Small intestine (tissue), 7 donors: ENCODE measurements around the gene SUMF1. TPM values are rescaled to one million over a fixed set of nuclear protein-coding genes. Genes with fewer than 3 reads are reported as not detected.

Experiments used
- DNase-seq, 2 donors: peaks; one replicate each; pipeline versions ENCODE4 v3.0.0 to v3.0.0-alpha.2; 2013
- FAIRE-seq: peaks from 2 replicates; lab custom pipeline; 2012; peaks lifted over from hg19 to GRCh38; lab: Jason Lieb, UNC
- H3K27ac ChIP-seq, 3 donors: one replicate each; pipeline ENCODE4 v1.5.1; 2013; ENCODE audit warnings: low read length in 2 of 3, mild to moderate bottlenecking in 2 of 3, control low read depth in 1 of 3, inconsistent platforms in 1 of 3, low read depth in 1 of 3, moderate library complexity in 1 of 3
- H3K27me3 ChIP-seq, 3 donors: one replicate each; pipeline ENCODE4 v1.6.1; 2013; ENCODE audit warnings: low read length in 3 of 3, inconsistent platforms in 1 of 3; ENCODE audit not compliant: control insufficient read depth in 3 of 3, insufficient read depth in 3 of 3
- H3K36me3 ChIP-seq, 3 donors: one replicate each; pipeline ENCODE4 v1.6.1; 2013; ENCODE audit warnings: low read length in 3 of 3, inconsistent platforms in 1 of 3, low read depth in 1 of 3, mild to moderate bottlenecking in 1 of 3, moderate library complexity in 1 of 3; ENCODE audit not compliant: control insufficient read depth in 3 of 3, insufficient read depth in 2 of 3
- H3K4me1 ChIP-seq, 3 donors: one replicate each; pipeline ENCODE4 v1.6.1; 2013; ENCODE audit warnings: low read length in 2 of 3, inconsistent platforms in 1 of 3, low read depth in 1 of 3, mild to moderate bottlenecking in 1 of 3, moderate library complexity in 1 of 3; ENCODE audit not compliant: control insufficient read depth in 3 of 3, insufficient read depth in 2 of 3
- H3K4me3 ChIP-seq, 3 donors: one replicate each; pipeline ENCODE4 v1.5.1; 2013; ENCODE audit warnings: low read length in 3 of 3, control low read depth in 1 of 3, inconsistent platforms in 1 of 3, low read depth in 1 of 3, mild to moderate bottlenecking in 1 of 3, moderate library complexity in 1 of 3
- H3K9me3 ChIP-seq, 2 donors: one replicate each; pipeline ENCODE4 v1.6.1; 2013; ENCODE audit warnings: low read depth in 1 of 2, low read length in 1 of 2; ENCODE audit not compliant: control insufficient read depth in 2 of 2, insufficient read depth in 1 of 2
- WGBS, 3 donors: extraction: QIAGEN DNeasy Blood & Tissue Kit; methylation state at CpG; one replicate each; pipeline ENCODE4 v1.1.7; 2013; 5-methylcytosine and 5-hydroxymethylcytosine counted together
- polyA plus RNA-seq, 4 donors: library from polyadenylated mRNA; stranded (reverse) in 3 of 4; unstranded in 1 of 4; fragments of 200-250 nt in 3 of 4; fragments of 120-200 nt in 1 of 4; gene quantifications; one replicate each; pipeline versions ENCODE4 v1.2.1 to v1.2.3, GENCODE V29; 2013
- donor health status: healthy with polysubstance abuse.
- donor health status: control.
- donor health status: control.
- donor health status: Bipolar disorder and iron deficiency.
- donor health status: healthy.

SUMF1 gene
- polyA plus RNA-seq, 4 donors = 3.8 to 39.0 (median 14.4) TPM

GRCh38 chr3:4503050-4503449 is 36.0 kb upstream of the SUMF1 start:
- DNase-seq = no peak
- H3K4me3 ChIP-seq = no peak overlapping the region
- H3K27me3 ChIP-seq = no peaks in the 10 kb centered on the region
- H3K36me3 ChIP-seq = no peaks in the 10 kb centered on the region
- FAIRE-seq = no peak
- H3K27ac ChIP-seq = no peak overlapping the region
- WGBS, 3 donors = 67 to 89% (median 77%) methylated on average over 5 of the region's 5 CpGs
- peaks cover 3 to 15% (median 8%) of the 10 kb centered on the region in 3 donors for H3K4me1 ChIP-seq
- H3K9me3 ChIP-seq = no peaks in the 10 kb centered on the region

GRCh38 chr3:4501927-4502326 is 34.9 kb upstream of the SUMF1 start:
- H3K27me3 ChIP-seq = no peaks in the 10 kb centered on the region
- H3K36me3 ChIP-seq = no peaks in the 10 kb centered on the region
- FAIRE-seq (no peak), DNase-seq (no peak)
- peaks cover 3 to 15% (median 8%) of the 10 kb centered on the region in 3 donors for H3K4me1 ChIP-seq
- WGBS, 3 donors = 49 to 75% (median 66%) methylated on average over 9 of the region's 9 CpGs
- no peaks in the 10 kb centered on the region for H3K9me3 ChIP-seq
- no peak overlapping the region for H3K27ac ChIP-seq
- no peak overlapping the region for H3K4me3 ChIP-seq

- WGBS, 3 donors = 19 to 69% (median 38%) methylated on average over 3 of the region's 3 CpGs
- H3K4me1 ChIP-seq = peaks cover 3 to 15% (median 8%) of the 10 kb centered on the region in 3 donors
- DNase-seq = peak; percentile 50 to 67
These were observed 34.4 kb upstream of the SUMF1 start for GRCh38 chr3:4501437-4501836.

GRCh38 chr3:4498446-4498845 is 31.4 kb upstream of the SUMF1 start:
- FAIRE-seq (no peak), DNase-seq (no peak)
- H3K36me3 ChIP-seq = no peaks in the 10 kb centered on the region
- H3K4me3 ChIP-seq = no peak overlapping the region
- H3K27ac ChIP-seq = no peak overlapping the region
- H3K9me3 ChIP-seq = no peaks in the 10 kb centered on the region
- WGBS, 3 donors = 73 to 87% (median 78%) methylated on average over 5 of the region's 5 CpGs
- peaks cover 0 to 22% (median 0%) of the 10 kb centered on the region in 3 donors for H3K27me3 ChIP-seq
- peaks cover 6 to 10% (median 9%) of the 10 kb centered on the region in 3 donors for H3K4me1 ChIP-seq

More at GRCh38 chr3:4501437-4501836, 34.4 kb upstream of the SUMF1 start:
- Histone ChIP-seq H3K4me3 (no peak overlapping the region), H3K9me3 (no peaks in the 10 kb centered on the region), H3K36me3 (no peaks in the 10 kb centered on the region), H3K27me3 (no peaks in the 10 kb centered on the region), H3K27ac (peak overlapping the region in 1 of 3 donors; percentile 12)
- FAIRE-seq = no peak

- Histone ChIP-seq H3K36me3 (no peaks in the 10 kb centered on the region), H3K27ac (no peak overlapping the region), H3K4me1 (peaks cover 6 to 10% (median 9%) of the 10 kb centered on the region in 3 donors), H3K9me3 (no peaks in the 10 kb centered on the region), H3K27me3 (peaks cover 0 to 23% (median 0%) of the 10 kb centered on the region in 3 donors), H3K4me3 (no peak overlapping the region)
- DNase-seq (no peak), FAIRE-seq (no peak)
- WGBS, 3 donors = 58 to 85% (median 65%) methylated on average over 1 of the region's 1 CpG
These were observed 30.8 kb upstream of the SUMF1 start for GRCh38 chr3:4497843-4498324.

GRCh38 chr3:4497005-4497692 is 30.1 kb upstream of the SUMF1 start:
- H3K4me1 ChIP-seq = peaks cover 6 to 11% (median 9%) of the 10 kb centered on the region in 3 donors
- no peaks in the 10 kb centered on the region for H3K9me3 ChIP-seq
- H3K27ac ChIP-seq = no peak overlapping the region
- WGBS, 3 donors = 63 to 77% (median 67%) methylated on average over 5 of the region's 5 CpGs
- peaks cover 0 to 27% (median 0%) of the 10 kb centered on the region in 3 donors for H3K27me3 ChIP-seq
- DNase-seq = no peak
- FAIRE-seq = no peak
- H3K4me3 ChIP-seq = no peak overlapping the region
- H3K36me3 ChIP-seq = no peaks in the 10 kb centered on the region

- H3K4me3 ChIP-seq = no peak overlapping the region
- FAIRE-seq (no peak), DNase-seq (no peak)
- peaks cover 6% of the 10 kb centered on the region in 3 donors for H3K4me1 ChIP-seq
- H3K27me3 ChIP-seq = peaks cover 0 to 37% (median 0%) of the 10 kb centered on the region in 3 donors
- no peaks in the 10 kb centered on the region for H3K36me3 ChIP-seq
- no peaks in the 10 kb centered on the region for H3K9me3 ChIP-seq
- 51 to 79% (median 57%) methylated on average over 3 of the region's 3 CpGs for WGBS, 3 donors
- no peak overlapping the region for H3K27ac ChIP-seq
These were observed 29.0 kb upstream of the SUMF1 start for GRCh38 chr3:4496087-4496452.

- DNase-seq (no peak), FAIRE-seq (no peak)
- no peak overlapping the region for H3K4me3 ChIP-seq
- peak overlapping the region in 1 of 3 donors; percentile 32 for H3K27ac ChIP-seq
- WGBS, 3 donors = 66 to 90% (median 80%) methylated on average over 3 of the region's 3 CpGs
- H3K9me3 ChIP-seq = no peaks in the 10 kb centered on the region
- peaks cover 0 to 38% (median 0%) of the 10 kb centered on the region in 3 donors for H3K27me3 ChIP-seq
- H3K36me3 ChIP-seq = no peaks in the 10 kb centered on the region
- peaks cover 6% of the 10 kb centered on the region in 3 donors for H3K4me1 ChIP-seq
These were observed 28.4 kb upstream of the SUMF1 start for GRCh38 chr3:4495294-4496086.
